Measurements from ENCODE around the gene AGRN.

AGRN gene

DNA sequence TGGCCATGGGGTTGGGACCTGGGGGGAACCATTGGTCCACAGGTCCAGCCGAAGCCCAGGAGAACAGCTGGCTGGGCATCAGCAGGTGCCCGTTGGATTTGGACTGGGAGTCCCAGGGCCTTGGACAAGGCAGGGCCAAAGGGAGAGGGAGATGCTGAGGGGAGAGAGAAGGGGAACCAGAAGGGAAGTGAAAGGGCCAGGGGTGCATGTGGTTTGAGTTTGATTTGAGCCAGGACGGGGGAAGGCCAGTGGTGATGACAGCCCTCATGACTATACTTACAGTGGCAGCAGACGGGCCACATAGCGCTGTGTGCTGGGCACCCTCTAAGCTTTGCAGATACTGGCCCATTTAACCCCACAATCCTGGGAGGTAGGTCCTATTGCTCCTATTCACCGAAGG is 18.8 kb downstream of the AGRN start:
- no peak for DNase-seq (ENCODE audit: low read depth)

DNA sequence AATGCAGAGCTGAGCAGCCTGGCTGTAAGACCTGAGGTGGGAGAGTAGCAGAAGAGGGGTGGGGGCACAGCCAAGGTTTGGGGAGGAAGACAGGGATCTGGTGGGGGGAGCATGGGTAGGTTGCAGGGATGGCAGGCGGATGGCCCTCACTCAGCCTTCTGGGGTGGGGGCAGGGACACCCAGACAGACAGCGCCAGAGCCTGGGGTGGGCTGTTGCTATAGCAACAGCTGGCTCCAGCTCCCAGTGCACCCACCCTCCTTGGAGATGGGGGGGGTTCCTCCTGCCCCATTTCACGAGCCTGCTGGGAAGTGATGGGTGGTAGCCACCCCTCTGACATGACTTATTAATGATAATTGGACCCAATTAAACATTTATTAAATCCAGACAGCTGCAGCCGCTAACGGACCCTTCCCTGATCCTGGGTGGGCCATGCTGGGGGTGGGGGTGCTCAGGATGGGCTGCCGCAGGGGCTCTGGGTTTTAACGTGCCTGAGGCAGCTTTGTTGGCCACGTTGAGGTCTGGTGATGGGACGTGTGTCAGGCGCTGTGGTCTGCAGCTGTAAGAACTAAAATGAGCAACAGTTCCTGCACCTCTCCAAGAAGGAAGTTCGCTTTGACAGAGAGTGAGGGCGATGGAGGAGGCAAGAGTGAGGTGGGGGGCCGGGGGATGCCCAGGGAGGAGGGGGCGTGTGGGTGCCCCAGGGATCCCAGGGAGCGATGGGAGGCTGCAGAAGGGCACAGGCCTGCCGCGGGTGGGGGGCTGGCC is 19.4 kb downstream of the AGRN start:
- DNase-seq (ENCODE audit: low read depth), result no peak

DNA sequence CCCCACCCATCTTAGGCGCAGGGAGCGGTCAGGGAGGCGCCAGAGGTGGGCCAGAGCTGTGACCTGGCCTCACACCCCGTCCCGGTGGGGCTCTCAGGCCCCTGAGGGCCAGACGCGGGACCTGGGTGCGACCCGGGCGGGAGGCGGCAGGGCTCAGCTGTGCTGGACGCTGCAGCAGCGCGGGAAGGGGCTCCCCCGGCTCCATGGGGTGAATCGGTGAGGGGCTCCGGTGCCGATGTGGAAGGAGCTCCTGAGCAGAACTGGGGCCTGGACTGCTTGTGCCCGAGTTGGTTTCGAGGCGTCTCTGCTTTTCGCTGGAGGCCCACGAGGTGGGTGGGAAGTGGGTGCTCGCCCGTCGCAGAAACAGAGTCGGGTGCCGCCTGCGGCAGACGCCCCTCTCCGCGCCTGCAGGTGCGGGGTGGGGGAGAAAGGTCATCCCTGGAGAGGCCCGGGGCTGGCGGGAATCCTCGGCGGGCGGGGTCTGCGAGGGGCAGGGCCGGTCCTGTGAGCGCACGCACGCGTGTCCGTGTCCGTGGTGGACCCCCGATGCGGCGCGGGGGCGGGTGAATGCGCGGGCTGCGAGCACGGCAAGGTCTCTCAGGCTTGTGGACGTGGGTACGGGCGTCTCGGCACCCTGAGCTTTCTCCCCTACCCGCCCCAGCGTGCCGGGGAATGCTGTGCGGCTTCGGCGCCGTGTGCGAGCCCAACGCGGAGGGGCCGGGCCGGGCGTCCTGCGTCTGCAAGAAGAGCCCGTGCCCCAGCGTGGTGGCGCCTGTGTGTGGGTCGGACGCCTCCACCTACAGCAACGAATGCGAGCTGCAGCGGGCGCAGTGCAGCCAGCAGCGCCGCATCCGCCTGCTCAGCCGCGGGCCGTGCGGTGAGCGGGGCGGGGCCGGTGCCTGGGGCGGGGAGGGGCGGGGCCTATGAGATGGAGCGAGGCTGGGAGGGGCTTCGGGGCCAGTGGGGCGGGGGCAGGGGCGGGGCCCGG is 20.4 kb downstream of the AGRN start:
- no peak for DNase-seq (ENCODE audit: low read depth)

DNA sequence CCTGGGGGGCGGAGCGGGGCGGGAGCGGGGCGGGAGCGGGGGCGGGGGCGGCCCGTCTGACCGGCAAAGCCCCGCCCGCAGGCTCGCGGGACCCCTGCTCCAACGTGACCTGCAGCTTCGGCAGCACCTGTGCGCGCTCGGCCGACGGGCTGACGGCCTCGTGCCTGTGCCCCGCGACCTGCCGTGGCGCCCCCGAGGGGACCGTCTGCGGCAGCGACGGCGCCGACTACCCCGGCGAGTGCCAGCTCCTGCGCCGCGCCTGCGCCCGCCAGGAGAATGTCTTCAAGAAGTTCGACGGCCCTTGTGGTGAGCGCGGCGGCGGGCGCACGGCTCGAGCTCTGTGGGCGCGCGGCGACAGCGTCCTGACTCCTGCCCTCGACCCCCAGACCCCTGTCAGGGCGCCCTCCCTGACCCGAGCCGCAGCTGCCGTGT is 21.2 kb downstream of the AGRN start:
- DNase-seq (ENCODE audit: low read depth), result no peak

DNA sequence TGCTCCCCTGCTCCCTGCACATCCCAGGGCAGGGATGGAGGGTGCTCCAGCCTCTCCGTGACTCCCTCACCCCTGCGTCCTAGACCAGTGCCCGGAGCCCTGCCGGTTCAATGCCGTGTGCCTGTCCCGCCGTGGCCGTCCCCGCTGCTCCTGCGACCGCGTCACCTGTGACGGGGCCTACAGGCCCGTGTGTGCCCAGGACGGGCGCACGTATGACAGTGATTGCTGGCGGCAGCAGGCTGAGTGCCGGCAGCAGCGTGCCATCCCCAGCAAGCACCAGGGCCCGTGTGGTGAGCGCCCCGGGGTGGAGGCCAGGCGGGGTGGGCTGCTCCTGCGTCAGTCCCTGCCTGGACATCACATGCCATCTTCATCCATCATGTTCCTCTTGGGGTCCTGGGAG is 22.0 kb downstream of the AGRN start:
- DNase-seq (ENCODE audit: low read depth), result no peak

DNA sequence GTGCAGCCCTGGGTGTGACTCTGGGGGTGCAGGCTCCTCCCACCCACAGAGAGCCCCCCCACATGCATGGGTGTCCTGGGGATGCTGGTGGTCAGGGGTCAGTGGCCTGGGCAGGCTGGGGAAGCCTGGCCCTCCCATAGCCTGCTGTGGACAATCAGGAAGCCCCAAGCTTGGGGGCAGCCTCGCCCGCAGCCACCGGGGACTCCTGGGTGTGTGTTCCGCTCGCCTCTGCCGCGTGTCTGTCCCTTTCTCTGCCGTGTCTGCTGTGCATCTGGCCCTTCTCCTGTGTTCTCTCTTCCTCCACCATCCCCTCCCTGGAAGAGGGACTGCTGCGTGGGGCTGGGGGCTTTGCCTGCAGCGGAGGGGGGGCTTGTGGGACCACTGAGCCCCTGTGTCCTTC is 22.9 kb downstream of the AGRN start:
- no peak for DNase-seq (ENCODE audit: low read depth)

DNA sequence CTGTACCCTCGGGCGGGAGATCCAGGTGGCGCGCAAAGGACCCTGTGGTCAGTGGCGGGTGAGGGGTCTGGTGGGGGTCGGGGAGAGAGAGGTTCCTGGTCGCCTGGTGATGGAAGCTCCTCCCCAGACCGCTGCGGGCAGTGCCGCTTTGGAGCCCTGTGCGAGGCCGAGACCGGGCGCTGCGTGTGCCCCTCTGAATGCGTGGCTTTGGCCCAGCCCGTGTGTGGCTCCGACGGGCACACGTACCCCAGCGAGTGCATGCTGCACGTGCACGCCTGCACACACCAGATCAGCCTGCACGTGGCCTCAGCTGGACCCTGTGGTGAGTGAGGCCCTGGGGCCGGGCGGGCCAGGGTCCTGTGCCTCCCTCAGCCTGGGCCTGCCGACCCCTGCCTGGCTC is 23.5 kb downstream of the AGRN start:
- DNase-seq (ENCODE audit: low read depth), result no peak

DNA sequence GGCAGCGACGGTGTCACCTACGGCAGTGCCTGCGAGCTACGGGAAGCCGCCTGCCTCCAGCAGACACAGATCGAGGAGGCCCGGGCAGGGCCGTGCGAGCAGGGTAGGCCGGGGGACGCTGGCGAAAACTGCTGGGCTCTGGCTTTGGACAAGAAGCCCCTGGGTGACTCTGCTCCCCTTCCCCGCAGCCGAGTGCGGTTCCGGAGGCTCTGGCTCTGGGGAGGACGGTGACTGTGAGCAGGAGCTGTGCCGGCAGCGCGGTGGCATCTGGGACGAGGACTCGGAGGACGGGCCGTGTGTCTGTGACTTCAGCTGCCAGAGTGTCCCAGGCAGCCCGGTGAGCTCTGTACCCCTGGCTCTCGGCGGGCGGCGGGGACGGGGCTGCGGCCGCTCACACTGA is 24.0 kb downstream of the AGRN start:
- DNase-seq (ENCODE audit: low read depth), result no peak

DNA sequence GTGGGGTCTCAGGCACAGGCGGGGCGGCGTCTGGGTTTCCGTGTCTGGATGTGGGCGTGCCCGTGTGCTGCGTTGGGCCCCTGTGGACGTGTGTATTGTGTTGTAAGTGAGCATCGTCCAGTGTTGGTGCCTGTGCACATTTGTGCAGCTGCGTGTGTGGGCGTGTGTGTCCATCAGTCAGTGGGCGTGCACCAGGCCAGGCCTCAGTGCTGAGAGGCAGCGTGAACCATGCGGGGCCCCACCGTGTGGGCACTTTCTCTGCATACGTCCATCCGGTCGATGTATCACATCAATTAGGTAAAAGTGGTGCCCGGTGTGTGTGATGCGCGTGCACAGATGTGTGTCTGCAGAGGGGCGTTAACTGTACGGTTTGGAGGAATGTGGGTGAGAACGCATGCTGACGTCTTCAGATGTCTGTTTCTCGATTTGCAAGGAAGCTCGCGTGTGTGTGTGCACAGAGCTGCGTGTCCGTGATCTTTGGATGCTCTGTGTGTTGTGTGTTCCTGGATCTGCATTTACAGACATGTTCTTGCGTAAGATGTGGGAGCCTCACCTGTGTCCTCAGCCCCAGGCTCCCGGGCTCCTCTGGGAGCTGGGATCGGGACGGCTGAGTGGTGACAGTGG is 24.6 kb downstream of the AGRN start:
- no peak for DNase-seq (ENCODE audit: low read depth)

DNA sequence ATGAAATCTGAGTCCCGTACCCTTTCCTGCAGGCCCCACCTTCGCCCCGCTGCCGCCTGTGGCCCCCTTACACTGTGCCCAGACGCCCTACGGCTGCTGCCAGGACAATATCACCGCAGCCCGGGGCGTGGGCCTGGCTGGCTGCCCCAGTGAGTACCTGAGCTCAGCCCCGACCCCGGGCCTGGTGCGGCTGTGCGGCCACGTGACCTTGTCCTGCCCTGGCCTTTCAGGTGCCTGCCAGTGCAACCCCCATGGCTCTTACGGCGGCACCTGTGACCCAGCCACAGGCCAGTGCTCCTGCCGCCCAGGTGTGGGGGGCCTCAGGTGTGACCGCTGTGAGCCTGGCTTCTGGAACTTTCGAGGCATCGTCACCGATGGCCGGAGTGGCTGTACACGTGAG is 25.2 kb downstream of the AGRN start:
- no peak for DNase-seq (ENCODE audit: low read depth)

DNA sequence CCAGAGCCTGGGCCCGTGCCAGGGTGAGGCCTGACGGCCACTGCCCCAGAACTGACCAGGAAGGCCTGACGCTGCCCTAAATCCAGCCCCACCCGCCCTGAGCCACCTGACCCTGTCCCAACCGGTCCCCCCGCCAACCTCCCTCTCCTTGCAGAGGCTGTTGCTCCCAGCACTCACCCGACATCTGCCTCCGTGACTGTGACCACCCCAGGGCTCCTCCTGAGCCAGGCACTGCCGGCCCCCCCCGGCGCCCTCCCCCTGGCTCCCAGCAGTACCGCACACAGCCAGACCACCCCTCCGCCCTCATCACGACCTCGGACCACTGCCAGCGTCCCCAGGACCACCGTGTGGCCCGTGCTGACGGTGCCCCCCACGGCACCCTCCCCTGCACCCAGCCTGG is 26.3 kb downstream of the AGRN start:
- DNase-seq (ENCODE audit: low read depth), result no peak

DNA sequence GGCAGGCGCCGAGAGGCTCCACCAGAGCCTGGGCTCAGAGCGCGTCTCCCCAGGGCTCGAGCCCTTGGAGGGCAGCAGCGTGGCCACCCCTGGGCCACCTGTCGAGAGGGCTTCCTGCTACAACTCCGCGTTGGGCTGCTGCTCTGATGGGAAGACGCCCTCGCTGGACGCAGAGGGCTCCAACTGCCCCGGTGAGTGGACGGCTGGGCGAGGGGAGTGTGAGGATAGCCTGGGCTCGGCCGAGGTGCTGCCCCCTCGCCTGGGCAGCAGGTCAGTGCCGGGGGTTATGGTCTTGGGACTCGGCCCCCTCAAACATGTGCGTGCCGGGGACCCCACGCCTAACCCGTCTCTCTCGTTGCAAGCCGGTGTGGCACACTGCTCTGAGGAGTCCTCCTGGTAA is 26.8 kb downstream of the AGRN start:
- DNase-seq (ENCODE audit: low read depth), result no peak

DNA sequence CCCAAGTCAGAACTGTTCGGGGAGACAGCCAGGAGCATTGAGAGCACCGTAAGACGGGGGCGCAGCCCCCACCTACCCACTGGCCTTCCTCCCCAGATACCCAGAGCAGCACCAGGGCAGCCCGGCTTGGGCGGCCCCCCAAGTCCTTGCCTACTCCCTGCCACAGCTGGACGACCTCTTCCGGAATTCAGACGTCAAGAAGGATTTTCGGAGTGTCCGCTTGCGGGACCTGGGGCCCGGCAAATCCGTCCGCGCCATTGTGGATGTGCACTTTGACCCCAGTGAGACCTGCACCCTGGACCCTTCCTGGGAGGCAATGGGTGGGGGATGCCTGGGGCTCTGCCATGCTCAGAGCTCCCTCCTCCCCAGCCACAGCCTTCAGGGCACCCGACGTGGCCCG is 27.5 kb downstream of the AGRN start:
- no peak for DNase-seq (ENCODE audit: low read depth)

DNA sequence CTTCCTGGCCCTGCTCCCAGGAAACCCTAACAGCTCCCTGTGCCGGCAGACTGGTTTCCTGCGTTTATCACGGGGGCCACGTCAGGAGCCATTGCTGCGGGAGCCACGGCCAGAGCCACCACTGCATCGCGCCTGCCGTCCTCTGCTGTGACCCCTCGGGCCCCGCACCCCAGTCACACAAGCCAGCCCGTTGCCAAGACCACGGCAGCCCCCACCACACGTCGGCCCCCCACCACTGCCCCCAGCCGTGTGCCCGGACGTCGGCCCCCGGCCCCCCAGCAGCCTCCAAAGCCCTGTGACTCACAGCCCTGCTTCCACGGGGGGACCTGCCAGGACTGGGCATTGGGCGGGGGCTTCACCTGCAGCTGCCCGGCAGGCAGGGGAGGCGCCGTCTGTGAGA is 28.0 kb downstream of the AGRN start:
- DNase-seq (ENCODE audit: low read depth), result no peak

DNA sequence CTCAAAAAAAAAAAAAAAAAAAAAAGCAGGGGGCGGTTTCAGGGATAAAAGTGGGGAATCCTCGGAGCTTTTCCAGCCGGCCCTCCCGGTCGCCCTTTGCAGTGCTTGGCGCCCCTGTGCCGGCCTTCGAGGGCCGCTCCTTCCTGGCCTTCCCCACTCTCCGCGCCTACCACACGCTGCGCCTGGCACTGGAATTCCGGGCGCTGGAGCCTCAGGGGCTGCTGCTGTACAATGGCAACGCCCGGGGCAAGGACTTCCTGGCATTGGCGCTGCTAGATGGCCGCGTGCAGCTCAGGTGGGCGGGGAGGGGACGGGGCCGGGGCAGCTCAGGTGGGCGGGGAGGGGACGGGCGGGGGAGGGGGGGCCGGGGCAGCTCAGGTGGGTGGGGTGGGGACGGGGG is 28.8 kb downstream of the AGRN start:
- no peak for DNase-seq (ENCODE audit: low read depth)

DNA sequence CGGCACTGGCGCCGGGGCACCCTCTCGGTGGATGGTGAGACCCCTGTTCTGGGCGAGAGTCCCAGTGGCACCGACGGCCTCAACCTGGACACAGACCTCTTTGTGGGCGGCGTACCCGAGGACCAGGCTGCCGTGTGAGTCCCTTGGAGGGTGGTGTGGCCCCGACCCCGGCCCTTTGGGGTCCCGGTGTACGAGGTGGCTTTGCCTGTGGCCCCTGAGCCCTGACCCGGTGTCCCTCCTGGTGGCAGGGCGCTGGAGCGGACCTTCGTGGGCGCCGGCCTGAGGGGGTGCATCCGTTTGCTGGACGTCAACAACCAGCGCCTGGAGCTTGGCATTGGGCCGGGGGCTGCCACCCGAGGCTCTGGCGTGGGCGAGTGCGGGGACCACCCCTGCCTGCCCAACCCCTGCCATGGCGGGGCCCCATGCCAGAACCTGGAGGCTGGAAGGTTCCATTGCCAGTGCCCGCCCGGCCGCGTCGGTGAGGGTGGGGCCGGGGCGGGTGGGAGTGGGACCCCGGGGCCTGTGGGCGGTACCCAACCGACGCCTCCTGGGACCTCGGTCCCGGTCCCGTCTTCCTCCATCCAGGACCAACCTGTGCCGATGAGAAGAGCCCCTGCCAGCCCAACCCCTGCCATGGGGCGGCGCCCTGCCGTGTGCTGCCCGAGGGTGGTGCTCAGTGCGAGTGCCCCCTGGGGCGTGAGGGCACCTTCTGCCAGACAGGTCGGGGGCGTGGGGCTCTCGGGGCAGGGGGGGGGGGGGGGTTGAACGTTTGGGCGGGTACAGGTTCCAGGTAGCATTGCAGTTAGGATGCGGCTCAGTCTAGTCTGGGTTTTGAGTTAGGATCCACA is 29.6 kb downstream of the AGRN start:
- DNase-seq (ENCODE audit: low read depth), result no peak

DNA sequence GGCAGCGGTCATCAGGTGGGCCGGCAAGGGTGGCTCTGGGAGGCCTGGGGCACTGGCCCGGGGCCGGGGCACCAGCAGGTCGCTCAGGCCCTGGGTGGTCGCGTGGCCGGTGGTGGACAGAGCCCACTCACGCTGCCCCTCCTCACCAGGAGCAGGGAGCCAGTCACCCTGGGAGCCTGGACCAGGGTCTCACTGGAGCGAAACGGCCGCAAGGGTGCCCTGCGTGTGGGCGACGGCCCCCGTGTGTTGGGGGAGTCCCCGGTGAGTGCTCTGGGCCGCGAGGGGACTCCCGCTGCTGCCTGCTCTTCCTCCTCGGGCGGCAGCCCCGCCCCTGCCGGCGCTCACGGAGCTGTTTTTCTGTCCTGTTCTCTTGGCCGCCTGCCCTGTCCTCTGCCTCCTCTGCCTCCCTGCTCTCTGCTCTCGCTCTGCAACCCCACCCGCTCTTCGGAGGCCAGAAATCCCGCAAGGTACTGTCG is 30.7 kb downstream of the AGRN start:
- no peak for DNase-seq (ENCODE audit: low read depth)

DNA sequence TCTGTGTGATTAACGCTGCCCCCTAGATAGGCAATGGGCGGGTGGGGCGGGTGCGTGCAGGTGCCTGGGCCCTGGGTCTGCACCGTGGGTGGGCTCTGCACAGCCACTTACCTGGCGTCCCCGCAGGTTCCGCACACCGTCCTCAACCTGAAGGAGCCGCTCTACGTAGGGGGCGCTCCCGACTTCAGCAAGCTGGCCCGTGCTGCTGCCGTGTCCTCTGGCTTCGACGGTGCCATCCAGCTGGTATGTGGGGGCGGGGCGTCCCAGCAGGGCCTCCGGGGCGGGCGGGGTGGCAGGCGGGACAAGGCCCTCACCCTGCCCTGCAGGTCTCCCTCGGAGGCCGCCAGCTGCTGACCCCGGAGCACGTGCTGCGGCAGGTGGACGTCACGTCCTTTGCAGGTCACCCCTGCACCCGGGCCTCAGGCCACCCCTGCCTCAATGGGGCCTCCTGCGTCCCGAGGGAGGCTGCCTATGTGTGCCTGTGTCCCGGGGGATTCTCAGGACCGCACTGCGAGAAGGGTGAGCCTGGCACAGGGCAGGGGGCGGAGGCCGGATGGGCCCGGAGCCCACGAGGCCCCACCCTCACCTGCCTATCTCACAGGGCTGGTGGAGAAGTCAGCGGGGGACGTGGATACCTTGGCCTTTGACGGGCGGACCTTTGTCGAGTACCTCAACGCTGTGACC is 31.3 kb downstream of the AGRN start:
- DNase-seq (ENCODE audit: low read depth), result no peak

DNA sequence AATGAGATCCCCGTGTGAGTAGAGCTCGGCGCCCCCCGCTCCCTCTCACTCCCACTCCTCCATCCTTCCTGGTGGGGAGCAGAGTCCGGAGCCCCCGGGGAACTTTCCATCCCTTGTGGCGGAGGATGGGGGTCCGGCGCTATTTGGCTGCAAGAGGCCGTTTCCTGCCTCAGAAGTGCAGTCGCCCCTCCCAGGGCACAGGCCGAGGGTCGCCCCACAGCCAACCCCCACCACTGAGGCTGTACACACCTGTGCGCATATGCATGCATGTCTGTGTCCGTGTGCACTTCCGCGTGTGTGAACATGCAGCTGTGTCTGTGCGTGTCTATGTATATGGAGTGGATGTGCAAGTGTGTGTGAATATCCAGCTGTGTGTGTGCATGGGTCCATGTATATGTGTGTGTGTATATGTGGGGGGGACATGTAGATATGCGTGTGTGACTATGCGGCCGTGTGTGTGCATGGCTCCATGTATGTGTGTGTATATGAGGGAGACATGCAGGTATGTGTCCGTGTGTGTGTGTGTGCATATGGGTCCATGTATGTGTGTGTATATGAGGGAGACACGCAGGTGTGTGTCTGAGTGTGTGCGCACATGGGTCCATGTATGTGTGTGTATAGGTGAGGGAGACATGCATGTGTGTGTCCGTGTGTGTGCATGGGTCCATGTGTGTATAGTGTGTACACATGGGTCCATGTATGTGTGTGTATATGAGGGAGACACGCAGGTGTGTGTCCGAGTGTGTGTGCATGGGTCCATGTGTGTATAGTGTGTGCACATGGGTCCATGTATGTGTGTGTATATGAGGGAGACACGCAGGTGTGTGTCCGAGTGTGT is 32.3 kb downstream of the AGRN start:
- no peak for DNase-seq (ENCODE audit: low read depth)

DNA sequence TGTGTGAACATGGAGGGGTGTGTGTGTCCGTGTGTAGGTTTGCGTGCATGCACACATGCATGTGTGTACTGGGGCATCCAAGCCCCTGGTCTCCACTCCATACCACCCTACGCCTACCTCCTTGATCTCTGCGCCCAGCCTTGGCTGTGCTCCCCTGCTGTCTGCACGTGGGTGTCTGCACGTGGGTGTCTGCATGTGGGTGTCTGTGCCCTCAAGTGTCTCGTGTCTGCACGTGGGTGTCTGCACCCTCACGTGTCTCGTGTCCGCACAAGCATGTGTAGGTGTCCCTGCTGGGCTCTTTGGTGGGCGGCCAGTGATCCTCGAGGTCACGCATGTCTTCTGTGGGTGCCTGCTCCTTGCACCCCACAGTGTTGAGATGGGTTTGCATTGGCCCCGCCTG is 33.1 kb downstream of the AGRN start:
- DNase-seq (ENCODE audit: low read depth), result no peak
